ENCODE data around the gene ELAVL4.
"Not testable (repeated sequence)": the region's sequence is repeated elsewhere in the genome, so short reads cannot be mapped to it uniquely, and the experiment has no call there.

ELAVL4 gene

DNA sequence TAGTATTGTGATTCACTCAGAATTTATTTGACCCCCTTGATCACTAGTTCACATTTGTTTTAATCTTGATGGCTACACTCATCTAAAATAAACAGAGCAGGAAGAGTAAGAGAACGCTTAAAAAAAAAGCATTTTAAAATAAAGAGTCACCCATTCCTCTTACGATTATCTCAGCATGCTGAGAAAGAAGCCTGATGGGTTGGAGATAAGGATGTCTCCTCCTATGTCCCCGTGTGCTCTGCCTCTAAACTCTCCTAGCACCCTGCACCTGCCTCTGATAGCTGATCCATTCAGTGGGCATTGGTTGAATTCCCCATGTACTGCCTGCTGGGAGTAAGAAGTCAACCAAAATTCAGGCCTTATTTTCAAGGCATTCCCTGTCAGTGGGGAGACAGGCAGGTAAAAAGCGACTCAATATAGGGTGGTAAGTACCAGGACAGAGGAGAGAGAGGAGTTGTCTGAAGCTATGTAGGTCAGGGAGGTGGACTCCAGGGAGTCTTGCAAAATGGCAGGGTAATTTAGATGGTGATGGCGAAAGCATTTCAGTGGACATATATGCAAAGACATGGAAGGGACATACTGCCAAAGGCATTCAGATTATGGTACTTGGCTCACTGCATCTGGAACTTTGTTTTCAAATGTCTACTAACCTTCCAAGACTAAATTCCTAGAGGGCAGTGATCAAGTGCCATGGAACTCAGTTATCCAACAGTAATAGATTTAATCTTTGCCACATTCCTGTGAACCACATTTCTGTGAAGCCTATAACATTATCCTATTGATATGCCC is 18.4 kb downstream of the ELAVL4 start:
- no peak for DNase-seq

- no peak for DNase-seq
Observed at GRCh38 chr1:50129201-50129600, 20.5 kb downstream of the ELAVL4 start.

DNA sequence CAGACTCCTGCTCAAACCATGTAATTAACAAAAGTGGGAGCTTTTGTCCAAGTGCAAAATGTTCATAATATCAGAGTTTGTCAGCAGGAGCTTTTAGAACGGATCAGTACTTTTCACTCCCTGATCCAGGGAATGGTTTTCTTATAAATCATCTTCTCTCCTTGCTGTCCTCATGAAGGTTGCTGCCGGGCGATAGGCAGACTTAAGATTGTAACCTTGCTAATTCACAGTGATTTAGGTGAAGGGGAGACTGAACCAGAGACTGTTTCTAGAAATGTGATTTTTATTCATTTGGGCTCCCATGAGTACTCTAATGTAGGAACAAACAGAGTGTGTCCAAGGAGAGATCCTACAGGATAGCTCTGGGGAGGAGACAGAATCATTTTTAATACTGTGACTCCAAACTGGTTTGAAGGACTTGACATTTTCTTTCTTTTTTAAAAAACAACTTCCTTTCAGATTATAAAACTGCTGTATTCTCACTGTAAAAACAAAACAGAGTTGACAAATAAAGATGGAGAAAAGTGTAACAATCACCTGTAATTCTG is 23.7 kb downstream of the ELAVL4 start:
- no peak for DNase-seq

DNA sequence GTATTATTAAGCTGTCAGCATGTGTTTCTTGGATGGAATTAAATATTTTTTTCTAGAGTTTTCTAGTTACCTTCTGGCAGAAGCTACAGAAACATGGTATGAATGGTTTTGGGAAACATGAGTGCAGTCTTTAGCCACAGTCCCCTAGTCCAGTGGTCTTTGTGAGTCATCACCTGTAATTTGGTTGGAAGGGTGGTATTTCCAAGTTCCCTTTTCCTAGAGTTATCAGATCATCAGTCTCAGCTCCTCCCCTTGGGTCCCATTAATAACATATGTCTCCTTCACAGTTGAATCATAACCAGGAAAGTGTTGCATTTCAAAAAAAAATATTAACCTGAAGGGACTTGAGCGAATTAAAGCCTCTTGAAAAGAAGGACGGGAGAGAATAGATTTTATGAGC is 27.0 kb downstream of the ELAVL4 start:
- DNase-seq, result no peak

DNA sequence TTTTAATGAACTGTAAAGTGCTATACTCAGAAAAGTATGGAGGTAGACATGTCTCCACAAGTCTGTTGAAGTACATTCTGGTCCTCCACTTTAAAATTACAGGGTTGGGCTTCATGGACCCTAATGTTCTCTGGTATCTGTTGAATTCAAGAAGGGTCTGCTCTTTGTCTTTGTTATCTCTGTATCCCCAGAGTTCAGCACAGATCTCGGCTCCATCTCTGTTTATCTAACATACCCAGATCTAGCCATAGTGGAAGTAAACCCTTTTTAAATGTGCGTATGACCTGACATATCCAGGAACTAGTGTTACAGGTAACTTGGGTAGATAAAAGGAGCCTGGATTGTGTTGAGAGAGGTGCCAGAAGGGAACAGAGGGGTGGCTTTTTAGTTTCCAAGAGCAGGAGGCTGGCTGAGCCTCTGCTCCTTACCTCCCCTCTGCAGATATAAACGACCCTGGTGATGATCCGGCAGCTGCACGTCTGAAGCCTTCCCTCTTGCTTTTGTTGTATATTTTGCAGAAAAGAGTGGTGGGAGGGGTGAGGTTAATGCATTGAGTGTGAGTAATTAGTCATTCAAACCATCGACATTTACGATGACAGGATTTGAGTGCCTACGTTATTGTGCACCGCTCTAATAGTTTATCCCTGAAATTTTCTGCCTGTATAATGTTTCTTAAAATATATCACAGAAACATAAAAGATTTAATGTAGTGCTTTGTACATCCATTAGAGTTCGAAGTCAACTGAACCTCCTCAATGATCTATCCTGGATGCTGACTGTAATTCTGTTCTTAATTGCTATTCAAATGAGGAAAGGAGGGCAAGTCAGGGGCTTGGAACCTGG is 30.8 kb downstream of the ELAVL4 start:
- DNase-seq, result peak; percentile 29

- DNase-seq, result no peak
Observed at GRCh38 chr1:50140182-50140447, 31.4 kb downstream of the ELAVL4 start.

DNA sequence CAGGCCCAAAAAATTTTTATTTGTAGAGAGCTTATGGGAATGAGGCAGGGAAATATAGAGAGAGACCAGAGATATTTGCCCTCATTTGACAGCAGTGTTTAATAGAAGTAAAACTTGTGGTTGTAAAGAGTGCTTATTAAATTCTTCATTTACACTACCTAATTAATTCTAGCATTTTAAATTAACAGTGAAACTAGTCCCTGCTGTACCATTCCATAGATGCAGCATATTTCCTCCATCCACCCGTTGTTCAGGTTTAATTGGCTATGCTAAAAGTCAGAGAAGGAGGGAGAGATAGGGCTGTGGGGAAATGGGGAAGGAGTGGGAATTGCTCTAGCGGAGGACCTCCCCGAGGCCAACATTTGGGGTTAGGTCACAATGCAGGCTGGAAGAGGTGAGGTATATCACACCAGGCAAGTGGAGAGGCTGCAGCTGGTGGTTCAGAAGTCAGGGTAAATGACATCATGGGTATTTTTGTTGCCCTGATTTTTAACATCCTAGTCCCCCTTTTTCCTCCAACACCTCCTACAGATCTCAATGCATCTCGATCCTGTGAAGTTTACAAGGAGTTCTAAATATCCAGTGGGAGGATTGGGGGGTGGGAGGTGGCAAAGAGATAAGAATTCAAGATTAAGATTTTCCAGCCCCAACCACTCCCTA is 38.6 kb downstream of the ELAVL4 start:
- no peak for DNase-seq

- DNase-seq, result no peak
Observed at GRCh38 chr1:50148142-50148923, 39.6 kb downstream of the ELAVL4 start.

DNA sequence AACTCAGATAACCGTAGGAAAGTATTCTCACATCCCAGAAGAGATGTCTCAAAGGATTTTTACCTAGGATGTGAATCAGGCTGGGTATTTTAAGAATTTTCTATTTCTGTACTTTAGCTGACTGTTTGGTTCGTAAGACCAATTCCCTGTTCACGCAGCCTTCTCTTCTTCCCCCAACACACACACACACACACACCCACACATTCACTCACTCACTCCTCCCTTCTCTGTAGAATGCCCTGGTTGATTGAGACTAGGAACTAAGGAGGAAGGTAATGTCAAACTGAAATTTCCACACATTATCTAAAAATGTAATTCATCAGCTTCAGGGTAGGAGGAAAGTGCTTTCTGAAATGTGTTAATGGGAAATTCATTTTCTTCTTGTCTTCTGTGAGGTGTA is 43.5 kb downstream of the ELAVL4 start:
- DNase-seq, result no peak

DNA sequence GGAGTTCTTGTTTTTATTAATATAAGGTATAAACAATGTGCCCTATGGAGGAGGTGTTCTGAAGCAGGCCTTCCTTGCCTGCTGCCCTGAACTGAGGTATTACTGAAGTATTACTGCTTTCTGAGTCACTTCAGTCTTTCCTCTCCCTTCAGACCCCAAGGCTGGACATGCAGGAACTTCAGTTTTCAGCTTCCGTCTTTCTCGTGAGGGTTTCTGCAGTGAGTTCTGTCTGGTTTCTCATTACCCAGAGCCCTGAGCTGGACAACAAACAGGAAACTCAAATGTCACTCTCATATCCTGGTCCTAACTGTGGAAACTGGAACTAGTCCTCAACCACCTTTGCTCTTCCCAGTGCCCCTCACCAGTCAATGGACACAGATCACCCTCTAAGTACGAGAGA is 46.8 kb downstream of the ELAVL4 start:
- no peak for DNase-seq

DNA sequence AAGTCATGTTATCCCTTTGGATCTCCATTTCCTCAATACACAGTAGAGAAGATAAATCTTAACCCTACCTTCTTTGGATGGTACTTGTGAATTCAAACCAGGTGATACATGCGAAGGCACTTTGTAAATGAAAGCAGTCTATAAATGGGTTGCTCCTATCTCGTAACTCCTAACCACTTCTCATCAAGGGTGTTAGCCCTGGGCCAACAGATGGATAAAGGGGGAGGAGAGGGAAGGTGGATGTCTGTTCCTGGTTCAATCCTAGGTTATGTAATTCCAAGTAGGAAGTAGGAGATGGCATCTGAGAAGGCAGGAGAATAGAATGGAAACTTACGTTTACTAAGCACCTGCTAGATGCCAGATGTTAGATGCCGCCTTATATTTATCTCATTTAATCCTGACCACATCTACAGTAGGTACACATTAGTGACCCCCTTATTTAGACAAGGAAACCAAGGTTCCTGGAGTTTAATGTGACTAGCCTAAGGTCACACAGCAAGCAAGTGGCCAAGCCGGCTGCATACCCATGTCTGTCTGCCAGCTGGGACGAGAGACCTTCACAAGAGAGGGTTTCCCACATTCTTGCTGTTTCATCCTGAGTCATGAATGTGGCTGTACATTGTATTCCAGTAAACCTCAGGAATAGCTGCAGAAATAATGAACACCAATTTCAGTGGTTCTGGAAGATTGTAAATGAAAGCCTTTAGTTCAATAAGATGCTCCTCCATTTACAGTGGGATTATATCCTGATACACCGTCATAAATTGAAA is 47.7 kb downstream of the ELAVL4 start:
- DNase-seq, result no peak

DNA sequence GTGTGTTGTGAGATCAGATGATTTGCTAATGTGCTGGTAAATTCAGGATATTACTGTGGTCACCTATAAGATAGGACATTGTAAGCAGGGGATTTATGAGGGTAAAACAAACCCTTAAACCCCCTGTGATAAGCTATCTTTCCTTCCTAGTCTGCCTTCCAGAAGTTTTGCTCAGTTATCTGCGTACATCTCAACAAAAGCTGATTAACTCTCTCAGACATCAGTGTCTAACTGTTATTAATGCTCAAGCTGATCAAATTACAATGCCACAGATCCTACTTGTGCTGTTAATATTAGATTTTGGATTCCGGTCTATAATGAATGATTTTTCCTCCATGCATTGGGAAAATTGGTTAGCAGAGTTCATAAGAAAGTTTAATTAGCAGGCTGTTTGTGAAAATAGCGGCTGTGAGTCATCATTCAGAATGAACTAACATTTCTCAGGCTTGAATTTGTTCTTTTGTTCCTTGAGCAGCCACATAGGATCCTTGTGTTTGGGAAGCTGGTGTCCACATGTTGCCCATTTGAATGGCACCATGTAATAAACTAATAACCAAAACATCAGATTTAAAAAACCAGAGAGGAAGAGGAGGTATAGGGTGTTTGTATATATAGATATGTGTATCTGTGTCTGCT is 48.7 kb downstream of the ELAVL4 start:
- DNase-seq, result no peak

- DNase-seq, result no peak
Observed at GRCh38 chr1:50158421-50158820, 49.7 kb downstream of the ELAVL4 start.

- no peak for DNase-seq
Observed at GRCh38 chr1:50163680-50164079, 55.0 kb downstream of the ELAVL4 start.

DNA sequence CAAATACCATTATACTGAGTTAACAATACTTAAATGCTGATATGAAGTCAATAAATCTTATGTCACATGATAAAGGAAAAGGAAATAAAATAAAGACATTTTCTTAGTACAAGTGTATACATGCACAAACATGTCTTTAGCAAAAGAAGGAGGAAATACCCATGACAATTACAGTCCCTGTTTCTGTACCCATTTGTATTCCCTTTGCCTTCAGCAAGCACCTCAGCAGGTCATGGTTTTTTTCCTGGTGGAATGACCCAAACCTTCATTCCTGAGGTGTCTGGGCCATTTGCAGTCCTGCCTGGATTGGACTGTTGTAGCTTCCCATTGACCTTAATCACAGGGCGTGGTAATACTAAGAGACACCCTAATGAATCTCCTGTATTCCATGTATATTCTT is 57.6 kb downstream of the ELAVL4 start:
- DNase-seq, result not testable (repeated sequence)

DNA sequence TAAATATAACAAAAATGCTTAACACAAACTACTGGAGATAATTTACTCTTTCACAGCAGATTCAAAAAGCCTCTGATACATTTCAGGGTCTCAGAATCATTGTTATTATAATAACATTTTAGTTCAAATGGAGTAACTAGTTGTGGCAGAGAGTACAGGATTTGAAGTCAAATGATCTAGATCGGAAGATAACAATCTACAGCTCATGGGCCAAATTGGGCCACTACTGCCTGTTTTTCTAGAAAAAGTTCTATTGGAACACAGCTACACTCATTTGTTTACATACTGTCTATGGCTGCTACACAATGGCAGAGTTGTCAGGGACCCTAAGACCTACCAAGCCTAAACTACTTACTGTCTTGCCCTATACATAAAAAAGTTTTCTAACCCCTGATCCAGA is 63.6 kb downstream of the ELAVL4 start:
- no peak for DNase-seq

DNA sequence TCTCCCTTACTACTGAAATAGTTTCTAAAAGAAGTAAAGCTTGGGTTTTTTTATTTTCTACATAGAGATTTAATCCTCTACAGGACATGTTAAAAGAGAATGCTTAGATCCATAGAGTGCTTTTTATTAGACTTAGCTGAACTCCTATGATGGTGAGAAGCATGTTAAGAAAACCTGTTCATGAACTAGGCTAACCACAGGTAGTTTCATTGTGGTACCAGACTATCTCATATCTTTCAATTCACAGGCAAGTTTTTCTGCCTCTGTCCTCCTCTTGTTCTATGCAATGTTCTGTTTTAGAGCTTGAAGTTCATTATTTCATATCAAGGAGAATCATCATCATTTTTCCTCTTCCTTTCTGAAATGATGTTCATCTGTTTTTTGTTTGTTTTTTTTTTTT is 65.4 kb downstream of the ELAVL4 start:
- DNase-seq, result no peak

- no peak for DNase-seq
Observed at GRCh38 chr1:50175719-50176639, 67.3 kb downstream of the ELAVL4 start.

DNA sequence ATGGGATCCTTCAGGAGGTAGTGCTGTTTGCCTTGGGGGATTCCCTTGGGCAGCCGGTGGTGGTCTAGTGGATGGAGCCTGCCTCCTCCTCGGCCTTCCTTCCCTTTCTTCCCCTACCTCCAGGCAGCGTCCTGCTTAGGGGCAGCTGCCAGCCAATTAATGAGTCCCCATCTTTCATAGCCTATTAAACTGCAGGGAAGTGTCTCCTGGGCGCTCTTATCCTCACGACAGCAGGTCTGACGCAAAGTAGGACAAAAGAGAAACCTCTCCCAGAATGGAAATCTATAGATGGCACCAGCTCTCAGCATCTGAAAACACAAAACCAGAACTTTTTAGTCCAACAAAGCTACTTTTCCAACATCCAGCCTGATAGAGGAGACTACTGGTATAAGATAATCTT is 69.3 kb downstream of the ELAVL4 start:
- no peak for DNase-seq

DNA sequence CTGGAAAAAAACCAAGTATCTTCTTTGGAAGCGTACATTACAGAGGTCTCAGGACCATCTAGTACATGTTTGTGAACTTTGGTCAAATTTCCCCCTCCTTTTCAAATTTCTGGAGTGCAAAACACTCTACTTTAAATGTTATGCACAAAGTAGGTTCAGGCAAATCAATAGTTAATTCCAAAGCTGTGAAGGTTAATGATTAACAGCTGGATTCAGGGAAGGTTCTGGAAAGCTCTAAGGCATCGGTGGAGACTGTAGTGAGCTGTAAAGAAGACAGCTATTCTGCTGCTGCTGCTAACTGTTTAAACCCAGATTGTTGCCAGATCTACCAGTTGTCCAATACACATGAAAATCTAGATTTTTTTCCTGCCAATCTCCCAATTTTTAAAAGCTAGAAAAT is 70.9 kb downstream of the ELAVL4 start:
- DNase-seq, result no peak

GRCh38 chr1:50180367-50180766 is 71.6 kb downstream of the ELAVL4 start:
- no peak for DNase-seq
